Lower lobe of right lung (tissue), 2 donors: ENCODE results near the gene CYP4Z1. TPM values are rescaled to one million over a fixed set of nuclear protein-coding genes. Genes with fewer than 3 reads are reported as not detected.
"Not testable (repeated sequence)": the region's sequence is repeated elsewhere in the genome, so short reads cannot be mapped to it uniquely, and the experiment has no call there.

Source experiments
- ATAC-seq, 2 donors: fragments of 200-7000 bp; cut with Tn5 transposase; one replicate each; pipeline ENCODE4 v1.9.1; 2020 to 2022; ENCODE audit warnings: mild to moderate bottlenecking in 2 of 2, moderate library complexity in 2 of 2
- DNase-seq: peaks from one replicate; pipeline ENCODE4 v3.0.0-alpha.2; 2020
- H3K27ac ChIP-seq: fragments of 200-600 bp; one replicate; pipeline ENCODE4 v1.8.0; 2022
- H3K27me3 ChIP-seq: fragments of 200-600 bp; one replicate; pipeline ENCODE4 v1.8.0; 2022; ENCODE audit warnings: low read depth
- H3K36me3 ChIP-seq: fragments of 200-600 bp; one replicate; pipeline ENCODE4 v1.8.0; 2022; ENCODE audit warnings: mild to moderate bottlenecking
- H3K4me1 ChIP-seq: fragments of 200-600 bp; one replicate; pipeline ENCODE4 v1.8.0; 2022
- H3K4me3 ChIP-seq: fragments of 200-600 bp; one replicate; pipeline ENCODE4 v1.8.0; 2022; ENCODE audit warnings: mild to moderate bottlenecking
- H3K9me3 ChIP-seq: fragments of 200-600 bp; one replicate; pipeline ENCODE4 v1.8.0; 2022
- CTCF ChIP-seq: fragments of 200-600 bp; IDR thresholded peaks from one replicate; pipeline ENCODE4 v1.8.0; 2022; ENCODE audit warnings: antibody characterized with exemption, mild to moderate bottlenecking
- intact Hi-C: fragments of 100-400 bp; cut with DNase I; formaldehyde crosslinking; loops from one replicate; pipeline ENCODE4 v1.11.0; 2022
- total RNA-seq: library from RNA; stranded (reverse); fragmentation: NEBNext Ultra II Directional; extraction: Animal tissue kit (Norgen Biotek cat#: 25700); gene quantifications from one replicate; pipeline ENCODE4 v1.2.1, GENCODE V29; 2021
- donor health status: DM: no; HTN: yes; CAD: no; lungs with severe emphysema.

The CYP4Z1 gene
- total RNA-seq, 1 donor from 2014 or later, result 1.4 TPM

- TF ChIP-seq CTCF, result peak; percentile 51
- H3K4me1 ChIP-seq, H3K27me3 ChIP-seq, H3K9me3 ChIP-seq, intact Hi-C loops, H3K4me3 ChIP-seq, ATAC-seq, H3K36me3 ChIP-seq, DNase-seq, H3K27ac ChIP-seq: not testable (repeated sequence)
Measured at GRCh38 chr1:47089356-47089755, 22.3 kb downstream of the CYP4Z1 start.

- ATAC-seq, result peak; percentile 24 to 41
- H3K9me3 ChIP-seq, H3K27me3 ChIP-seq, DNase-seq, H3K4me1 ChIP-seq, H3K36me3 ChIP-seq, H3K4me3 ChIP-seq, H3K27ac ChIP-seq, intact Hi-C loops: not testable (repeated sequence)
- TF ChIP-seq CTCF, result peak; percentile 33
Measured at GRCh38 chr1:47091476-47091875, 24.4 kb downstream of the CYP4Z1 start.

GRCh38 chr1:47104816-47105215 is 37.8 kb downstream of the CYP4Z1 start:
- no peak overlapping the region for H3K27ac ChIP-seq
- no peak for TF ChIP-seq CTCF
- no peak for DNase-seq
- H3K9me3 ChIP-seq, result peaks cover 14% of the 10 kb centered on the region
- ATAC-seq, result no peak
- no peaks in the 10 kb centered on the region for H3K36me3 ChIP-seq
- no peak overlapping the region for H3K4me3 ChIP-seq
- no peaks in the 10 kb centered on the region for H3K4me1 ChIP-seq
- intact Hi-C loops, result no loop called here
- H3K27me3 ChIP-seq, result no peaks in the 10 kb centered on the region

GRCh38 chr1:47106792-47107191 is 39.8 kb downstream of the CYP4Z1 start:
- no peak overlapping the region for H3K4me3 ChIP-seq

GRCh38 chr1:47107851-47108574 is 41.0 kb downstream of the CYP4Z1 start:
- H3K4me3 ChIP-seq, intact Hi-C loops, H3K27me3 ChIP-seq, H3K36me3 ChIP-seq, H3K9me3 ChIP-seq, H3K4me1 ChIP-seq: not testable (repeated sequence)
- DNase-seq (peak; percentile 46), ATAC-seq (peak; percentile 96 to 98)
- H3K27ac ChIP-seq, result peak overlapping the region; percentile 46

More at GRCh38 chr1:47106792-47107191, 39.8 kb downstream of the CYP4Z1 start:
- peaks cover 14% of the 10 kb centered on the region for H3K9me3 ChIP-seq
- no peak overlapping the region for H3K27ac ChIP-seq
- no peaks in the 10 kb centered on the region for H3K36me3 ChIP-seq
- TF ChIP-seq CTCF, result no peak
- intact Hi-C loops, result no loop called here
- H3K4me1 ChIP-seq, result no peaks in the 10 kb centered on the region
- H3K27me3 ChIP-seq, result no peaks in the 10 kb centered on the region
- ATAC-seq (no peak), DNase-seq (no peak)

GRCh38 chr1:47109482-47109881 is 42.5 kb downstream of the CYP4Z1 start:
- H3K27ac ChIP-seq, intact Hi-C loops, H3K4me1 ChIP-seq, H3K9me3 ChIP-seq, DNase-seq, ATAC-seq, H3K36me3 ChIP-seq, H3K4me3 ChIP-seq, H3K27me3 ChIP-seq: not testable (repeated sequence)
